ENCODE results near the gene OR1I1. TPM values are rescaled to one million over a fixed set of nuclear protein-coding genes. Genes with fewer than 3 reads are reported as not detected.

Gene OR1I1
- not detected for polyA plus RNA-seq (2012; ENCODE audit: low read depth, missing spikeins)

- FAIRE-seq: no peak
- DNase-seq (ENCODE audit: insufficient read length, low spot score): no peak
- TF ChIP-seq PAX5 (IDR thresholded peaks at IDR 0.05; ENCODE audit: insufficient read depth, low read length, severe bottlenecking): no peak
- no peak for TF ChIP-seq POLR2AphosphoS5 (IDR thresholded peaks at IDR 0.05; ENCODE audit: low read depth, low read length)
Measured at GRCh38 chr19:15081911-15082310, at the start of gene OR1I1. Gene OR1I1, plus strand, starts transcription at chr19:15082211. Its CDS starts 4,855 bp downstream, at chr19:15087066.

- FAIRE-seq (no peak), DNase-seq (ENCODE audit: insufficient read length, low spot score) (no peak)
- no peak for TF ChIP-seq POLR2AphosphoS5 (IDR thresholded peaks at IDR 0.05; ENCODE audit: low read depth, low read length)
- TF ChIP-seq PAX5 (IDR thresholded peaks at IDR 0.05; ENCODE audit: insufficient read depth, low read length, severe bottlenecking): no peak
- no peak for TF ChIP-seq SPI1 (IDR thresholded peaks at IDR 0.05; ENCODE audit: low read depth, low read length)
- no peak for TF ChIP-seq POU2F2 (IDR thresholded peaks at IDR 0.05; ENCODE audit: low read depth, low read length)
- TF ChIP-seq TAF1 (IDR thresholded peaks at IDR 0.05; ENCODE audit: low read depth, low read length): no peak
- no peak for TF ChIP-seq POLR2A (IDR thresholded peaks at IDR 0.05; ENCODE audit: low read depth, low read length)
Measured at GRCh38 chr19:15035795-15036311, 46.2 kb upstream of the OR1I1 start.

- no peak for DNase-seq (ENCODE audit: insufficient read length, low spot score)
Measured at GRCh38 chr19:15037586-15037985, 44.4 kb upstream of the OR1I1 start.

GRCh38 chr19:15038294-15038693, 43.7 kb upstream of the OR1I1 start:
- DNase-seq (ENCODE audit: insufficient read length, low spot score) (no peak), FAIRE-seq (no peak)
- TF ChIP-seq PAX5 (IDR thresholded peaks at IDR 0.05; ENCODE audit: insufficient read depth, low read length, severe bottlenecking) (no peak), TAF1 (IDR thresholded peaks at IDR 0.05; ENCODE audit: low read depth, low read length) (no peak), POLR2A (IDR thresholded peaks at IDR 0.05; ENCODE audit: low read depth, low read length) (no peak), POU2F2 (IDR thresholded peaks at IDR 0.05; ENCODE audit: low read depth, low read length) (no peak), POLR2AphosphoS5 (IDR thresholded peaks at IDR 0.05; ENCODE audit: low read depth, low read length) (no peak)

More at GRCh38 chr19:15037586-15037985, 44.4 kb upstream of the OR1I1 start:
- FAIRE-seq: no peak
- TF ChIP-seq POLR2AphosphoS5 (IDR thresholded peaks at IDR 0.05; ENCODE audit: low read depth, low read length) (no peak), POU2F2 (IDR thresholded peaks at IDR 0.05; ENCODE audit: low read depth, low read length) (no peak), SPI1 (IDR thresholded peaks at IDR 0.05; ENCODE audit: low read depth, low read length) (no peak), POLR2A (IDR thresholded peaks at IDR 0.05; ENCODE audit: low read depth, low read length) (no peak), PAX5 (IDR thresholded peaks at IDR 0.05; ENCODE audit: insufficient read depth, low read length, severe bottlenecking) (no peak), TAF1 (IDR thresholded peaks at IDR 0.05; ENCODE audit: low read depth, low read length) (no peak)

GRCh38 chr19:15042003-15042402, 40.0 kb upstream of the OR1I1 start:
- FAIRE-seq (no peak), DNase-seq (ENCODE audit: insufficient read length, low spot score) (no peak)
- TF ChIP-seq PAX5 (IDR thresholded peaks at IDR 0.05; ENCODE audit: insufficient read depth, low read length, severe bottlenecking) (no peak), TAF1 (IDR thresholded peaks at IDR 0.05; ENCODE audit: low read depth, low read length) (no peak), POLR2A (IDR thresholded peaks at IDR 0.05; ENCODE audit: low read depth, low read length) (no peak), POLR2AphosphoS5 (IDR thresholded peaks at IDR 0.05; ENCODE audit: low read depth, low read length) (no peak)

GRCh38 chr19:15042826-15043225, 39.2 kb upstream of the OR1I1 start:
- DNase-seq (ENCODE audit: insufficient read length, low spot score) (no peak), FAIRE-seq (no peak)
- TF ChIP-seq POLR2AphosphoS5 (IDR thresholded peaks at IDR 0.05; ENCODE audit: low read depth, low read length) (no peak), POU2F2 (IDR thresholded peaks at IDR 0.05; ENCODE audit: low read depth, low read length) (no peak), TAF1 (IDR thresholded peaks at IDR 0.05; ENCODE audit: low read depth, low read length) (no peak), SPI1 (IDR thresholded peaks at IDR 0.05; ENCODE audit: low read depth, low read length) (no peak), PAX5 (IDR thresholded peaks at IDR 0.05; ENCODE audit: insufficient read depth, low read length, severe bottlenecking) (no peak), POLR2A (IDR thresholded peaks at IDR 0.05; ENCODE audit: low read depth, low read length) (no peak)

- DNase-seq (ENCODE audit: insufficient read length, low spot score): no peak
- TF ChIP-seq TAF1 (IDR thresholded peaks at IDR 0.05; ENCODE audit: low read depth, low read length): no peak
- no peak for TF ChIP-seq SPI1 (IDR thresholded peaks at IDR 0.05; ENCODE audit: low read depth, low read length)
- no peak for TF ChIP-seq POLR2A (IDR thresholded peaks at IDR 0.05; ENCODE audit: low read depth, low read length)
- TF ChIP-seq POLR2AphosphoS5 (IDR thresholded peaks at IDR 0.05; ENCODE audit: low read depth, low read length): no peak
- TF ChIP-seq POU2F2 (IDR thresholded peaks at IDR 0.05; ENCODE audit: low read depth, low read length): no peak
- TF ChIP-seq PAX5 (IDR thresholded peaks at IDR 0.05; ENCODE audit: insufficient read depth, low read length, severe bottlenecking): no peak
- no peak for FAIRE-seq
Measured at GRCh38 chr19:15045506-15045905, 36.5 kb upstream of the OR1I1 start.

GRCh38 chr19:15047680-15048079, 34.3 kb upstream of the OR1I1 start:
- DNase-seq (ENCODE audit: insufficient read length, low spot score) (no peak), FAIRE-seq (no peak)
- TF ChIP-seq SPI1 (IDR thresholded peaks at IDR 0.05; ENCODE audit: low read depth, low read length) (no peak), POLR2A (IDR thresholded peaks at IDR 0.05; ENCODE audit: low read depth, low read length) (no peak), PAX5 (IDR thresholded peaks at IDR 0.05; ENCODE audit: insufficient read depth, low read length, severe bottlenecking) (no peak), TAF1 (IDR thresholded peaks at IDR 0.05; ENCODE audit: low read depth, low read length) (no peak), POLR2AphosphoS5 (IDR thresholded peaks at IDR 0.05; ENCODE audit: low read depth, low read length) (no peak), POU2F2 (IDR thresholded peaks at IDR 0.05; ENCODE audit: low read depth, low read length) (no peak)

GRCh38 chr19:15048128-15048527, 33.9 kb upstream of the OR1I1 start:
- TF ChIP-seq POU2F2 (IDR thresholded peaks at IDR 0.05; ENCODE audit: low read depth, low read length) (no peak), PAX5 (IDR thresholded peaks at IDR 0.05; ENCODE audit: insufficient read depth, low read length, severe bottlenecking) (no peak), TAF1 (IDR thresholded peaks at IDR 0.05; ENCODE audit: low read depth, low read length) (no peak)
- no peak for DNase-seq (ENCODE audit: insufficient read length, low spot score)
- no peak for FAIRE-seq

- TF ChIP-seq PAX5 (IDR thresholded peaks at IDR 0.05; ENCODE audit: insufficient read depth, low read length, severe bottlenecking): no peak
- no peak for TF ChIP-seq POLR2A (IDR thresholded peaks at IDR 0.05; ENCODE audit: low read depth, low read length)
- no peak for TF ChIP-seq SPI1 (IDR thresholded peaks at IDR 0.05; ENCODE audit: low read depth, low read length)
- TF ChIP-seq POU2F2 (IDR thresholded peaks at IDR 0.05; ENCODE audit: low read depth, low read length): no peak
- no peak for TF ChIP-seq POLR2AphosphoS5 (IDR thresholded peaks at IDR 0.05; ENCODE audit: low read depth, low read length)
- TF ChIP-seq TAF1 (IDR thresholded peaks at IDR 0.05; ENCODE audit: low read depth, low read length): no peak
- no peak for DNase-seq (ENCODE audit: insufficient read length, low spot score)
- no peak for FAIRE-seq
Measured at GRCh38 chr19:15048885-15049541, 33.0 kb upstream of the OR1I1 start, which contains the start of gene CASP14. Gene CASP14, plus strand, starts transcription at chr19:15049480. Its CDS starts 2,772 bp downstream, at chr19:15052252.
